NCI-H748 (cell line): ENCODE data around the gene POU2F1.

Source experiments
- DNase-seq: peaks from one replicate; lab custom pipeline; 2025; ENCODE audit not compliant: unreplicated experiment; lab: John Stamatoyannopoulos, UW

The POU2F1 gene

DNA sequence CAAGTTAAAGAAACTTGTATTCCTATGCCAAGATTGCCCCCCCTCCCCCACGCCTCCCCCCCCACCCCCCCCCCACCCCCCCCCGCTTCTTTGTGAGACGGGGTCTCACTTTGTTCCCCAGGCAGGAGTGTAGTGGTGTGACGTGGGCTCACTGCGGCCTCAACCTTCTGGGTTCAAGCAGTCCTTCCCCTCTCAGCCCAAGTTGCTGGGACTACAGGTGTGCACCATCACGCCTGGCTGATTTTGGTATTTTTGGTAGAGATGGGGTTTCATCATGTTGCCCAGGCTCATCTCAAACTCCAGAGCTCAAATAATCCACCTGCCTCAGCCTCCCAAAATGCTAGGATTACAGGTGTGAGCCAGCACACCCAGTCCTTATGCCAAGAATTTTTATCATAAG, 136.6 kb downstream of the POU2F1 start:
- no peak for DNase-seq

DNA sequence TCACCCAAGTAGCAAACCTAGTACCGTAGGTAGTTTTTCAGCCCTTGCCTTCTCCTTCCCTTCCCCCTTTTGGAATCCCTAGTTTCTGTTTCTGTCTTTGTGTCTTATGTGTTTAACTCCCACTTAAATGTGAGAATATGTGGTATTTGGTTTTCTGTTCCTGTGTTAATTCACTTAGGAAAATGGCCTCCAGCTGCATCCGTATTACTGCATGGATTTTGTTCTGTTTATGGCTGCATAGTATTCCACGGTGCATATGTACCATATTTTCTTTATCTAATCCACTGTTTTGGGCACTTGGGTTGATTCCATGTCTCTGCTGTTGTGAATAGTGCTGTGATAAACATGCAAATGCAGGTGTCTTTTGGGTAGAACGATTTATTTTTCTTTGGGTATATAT, 138.6 kb downstream of the POU2F1 start:
- DNase-seq, result no peak

DNA sequence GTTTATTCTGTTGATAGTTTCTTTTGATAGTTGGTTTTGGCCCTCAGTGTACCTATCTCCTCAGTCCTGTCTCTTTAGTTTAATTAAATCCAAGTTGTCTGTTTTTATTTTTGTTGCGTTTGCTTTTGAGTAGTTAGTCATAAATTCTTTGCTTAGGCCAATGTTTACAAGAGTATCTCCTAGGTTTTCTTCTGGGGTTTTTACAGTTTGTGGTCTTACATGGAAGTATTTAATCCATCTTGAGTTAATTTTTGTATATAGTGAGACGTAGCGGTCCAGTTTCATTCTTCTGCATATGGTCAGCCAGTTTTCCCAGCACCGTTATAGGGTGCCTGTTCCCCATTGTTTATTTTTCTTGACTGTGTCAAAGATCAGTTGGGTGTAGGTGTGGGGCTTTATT, 139.4 kb downstream of the POU2F1 start:
- no peak for DNase-seq

DNA sequence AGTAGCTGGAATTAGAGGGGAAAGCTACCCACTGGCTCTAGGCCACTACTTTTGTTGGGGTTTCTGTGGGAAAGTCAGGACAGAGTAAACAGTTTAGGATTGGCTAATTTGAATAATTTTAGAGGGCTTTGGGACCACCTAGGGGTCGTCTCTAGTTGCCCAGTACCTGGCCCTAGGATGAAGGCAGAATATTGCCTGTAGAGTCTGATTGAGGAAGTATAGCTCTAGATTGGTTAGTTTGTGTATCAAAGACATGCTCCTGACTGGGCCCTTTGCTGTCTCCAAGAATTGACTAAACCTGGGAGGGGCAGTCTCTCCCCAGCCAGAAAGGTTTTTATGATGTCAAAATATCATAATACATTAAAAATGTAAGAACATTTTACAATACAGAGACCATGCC, 142.0 kb downstream of the POU2F1 start:
- DNase-seq, result no peak

DNA sequence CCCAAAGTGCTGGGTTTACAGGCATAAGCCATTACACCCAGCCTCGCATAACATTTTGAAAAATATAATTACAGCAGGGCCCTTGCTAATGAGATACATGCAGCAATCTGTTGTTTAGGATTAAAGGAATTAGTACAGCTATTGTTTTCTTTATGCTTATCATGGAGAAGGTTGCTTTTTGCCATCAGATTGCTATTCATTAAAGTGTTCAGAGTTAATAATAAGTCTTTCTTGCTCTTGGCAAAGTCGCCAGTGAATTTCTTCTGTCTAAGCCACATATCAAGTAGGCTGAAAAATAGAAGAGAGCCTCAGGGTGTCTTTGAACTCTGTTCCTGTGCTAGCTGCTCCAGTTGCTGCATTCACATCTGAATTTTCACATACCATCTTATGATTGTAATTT, 144.1 kb downstream of the POU2F1 start:
- DNase-seq, result no peak

DNA sequence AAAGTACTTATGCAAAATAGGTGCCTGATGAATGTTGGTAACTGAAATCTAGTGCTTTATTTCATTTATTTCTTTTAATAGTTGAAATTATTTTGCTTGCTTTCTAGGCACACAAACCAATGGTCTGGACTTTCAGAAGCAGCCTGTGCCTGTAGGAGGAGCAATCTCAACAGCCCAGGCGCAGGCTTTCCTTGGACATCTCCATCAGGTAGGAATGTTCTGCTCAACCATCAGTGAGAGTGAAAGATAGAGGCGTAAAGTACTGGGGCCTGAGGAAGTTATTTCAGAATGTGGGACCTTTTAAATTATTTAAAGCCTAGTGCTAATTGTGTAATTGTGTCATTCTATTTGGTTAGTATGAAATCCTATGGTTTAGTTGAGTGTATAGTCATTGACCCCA, 144.7 kb downstream of the POU2F1 start:
- no peak for DNase-seq

DNA sequence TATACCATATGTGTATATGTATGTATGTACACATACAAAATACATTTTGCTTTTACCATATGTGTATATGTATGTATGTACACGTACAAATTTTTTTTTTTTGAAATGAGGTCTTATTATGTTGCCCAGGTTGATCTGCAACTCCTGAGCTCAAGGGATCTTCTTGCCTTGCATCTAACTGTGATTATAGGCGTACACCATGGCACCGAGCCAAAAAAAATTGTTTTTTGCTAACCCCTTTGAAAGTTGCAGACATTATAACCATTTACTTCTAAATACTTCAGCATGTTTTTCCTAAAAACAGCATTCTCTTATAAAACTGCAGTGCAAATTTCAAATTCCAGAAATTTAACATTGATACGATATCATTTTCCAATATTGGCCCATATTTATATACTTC, 147.0 kb downstream of the POU2F1 start:
- DNase-seq, result no peak

DNA sequence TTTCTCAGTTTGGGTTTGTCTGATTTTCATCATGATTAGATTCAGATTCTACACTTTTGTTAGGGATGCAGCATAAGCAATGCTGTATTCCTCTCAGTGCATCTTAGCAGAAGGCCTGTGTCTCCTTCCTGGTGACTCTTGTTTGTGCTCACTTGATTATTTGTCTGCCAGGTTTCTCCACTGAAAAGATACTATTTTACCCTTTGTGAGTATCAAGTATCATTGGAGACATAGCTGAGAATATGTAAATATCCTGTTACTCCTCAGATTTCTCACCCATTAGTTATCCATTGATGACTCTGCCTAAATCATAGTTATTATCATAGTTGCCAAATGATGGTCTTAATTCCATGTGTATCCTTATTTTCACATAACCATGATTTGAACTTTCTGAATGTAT, 148.5 kb downstream of the POU2F1 start:
- no peak for DNase-seq

DNA sequence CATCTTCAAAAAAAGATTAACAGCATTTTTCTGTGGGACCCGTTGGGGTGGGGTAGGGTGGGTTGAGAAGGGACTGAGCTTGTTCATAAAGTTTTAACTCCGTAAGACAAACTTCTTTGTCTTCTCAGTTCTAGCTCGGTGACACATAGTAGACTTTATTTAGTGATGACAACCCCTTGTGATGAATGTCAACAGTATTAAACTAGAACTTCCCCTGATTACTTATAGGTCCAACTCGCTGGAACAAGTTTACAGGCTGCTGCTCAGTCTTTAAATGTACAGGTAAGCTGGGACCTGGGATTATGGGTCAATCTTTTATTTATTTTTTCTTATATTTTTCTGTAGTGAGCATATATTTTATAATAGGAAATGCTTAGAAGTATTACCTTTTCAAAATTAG, 149.2 kb downstream of the POU2F1 start:
- DNase-seq, result no peak

DNA sequence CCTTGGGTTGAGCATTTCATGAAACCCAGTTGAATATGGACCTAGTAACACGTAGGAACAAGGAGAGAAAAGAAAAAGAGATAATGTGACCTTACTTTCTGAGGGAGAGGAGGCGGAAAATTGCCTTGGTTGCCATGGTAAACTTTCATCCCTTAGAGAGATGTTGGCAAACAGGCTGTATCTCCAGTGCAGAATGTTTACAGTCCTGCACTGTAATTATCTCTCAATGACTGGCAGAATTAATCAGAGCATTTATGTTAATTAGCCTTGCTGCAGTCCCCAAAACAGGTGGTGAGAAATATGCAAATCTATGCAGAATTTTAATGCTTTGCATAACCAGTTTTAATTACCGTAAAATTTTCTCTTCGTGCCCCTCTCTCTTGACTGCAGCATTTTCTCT, 150.3 kb downstream of the POU2F1 start:
- peak; percentile 84 for DNase-seq

DNA sequence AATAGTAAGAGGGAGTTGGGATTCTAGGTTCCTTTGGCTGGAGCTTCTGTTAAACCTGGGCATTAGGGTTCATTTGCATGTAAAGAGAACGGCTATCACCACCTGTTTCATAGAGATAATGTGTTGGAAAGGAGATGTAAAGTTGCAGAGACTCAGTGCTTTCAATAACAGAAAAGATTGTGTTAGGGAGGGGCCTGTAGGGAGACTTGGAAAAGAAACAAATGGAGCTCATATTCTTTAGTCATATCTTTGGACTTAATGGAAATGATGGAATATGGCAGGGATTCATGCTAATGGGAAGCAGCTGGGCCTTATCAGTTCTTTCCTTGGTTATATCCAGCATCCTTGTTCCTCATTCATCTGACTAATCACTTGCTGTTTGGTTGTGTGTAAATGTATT, 152.7 kb downstream of the POU2F1 start:
- no peak for DNase-seq

DNA sequence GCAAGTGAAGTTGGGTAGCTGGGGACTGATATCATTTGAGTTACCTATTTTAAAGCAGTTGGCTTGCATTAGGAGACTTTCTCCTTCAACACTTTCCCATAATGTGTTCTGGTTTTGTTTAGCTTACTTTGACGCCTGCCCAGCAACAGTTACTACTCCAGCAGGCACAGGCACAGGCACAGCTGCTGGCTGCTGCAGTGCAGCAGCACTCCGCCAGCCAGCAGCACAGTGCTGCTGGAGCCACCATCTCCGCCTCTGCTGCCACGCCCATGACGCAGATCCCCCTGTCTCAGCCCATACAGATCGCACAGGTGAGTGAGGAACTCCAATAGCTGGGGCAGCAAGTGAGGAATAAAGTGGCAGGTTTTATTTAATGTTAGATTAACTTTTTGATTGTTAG, 153.3 kb downstream of the POU2F1 start:
- peak; percentile 34 for DNase-seq

DNA sequence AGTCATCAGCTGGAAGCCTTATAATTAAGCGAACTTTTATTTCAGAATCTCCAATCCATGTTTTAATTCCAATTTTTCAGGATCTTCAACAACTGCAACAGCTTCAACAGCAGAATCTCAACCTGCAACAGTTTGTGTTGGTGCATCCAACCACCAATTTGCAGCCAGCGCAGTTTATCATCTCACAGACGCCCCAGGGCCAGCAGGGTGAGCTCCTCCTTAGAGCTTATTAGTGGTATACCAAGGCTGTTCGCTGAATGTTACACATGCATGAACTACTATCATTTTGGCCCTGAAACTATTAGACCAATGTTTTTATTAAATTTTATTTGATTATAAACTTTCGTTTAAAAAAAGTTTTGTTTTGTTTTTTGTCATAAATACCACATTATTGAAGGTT, 155.3 kb downstream of the POU2F1 start:
- DNase-seq, result no peak

DNA sequence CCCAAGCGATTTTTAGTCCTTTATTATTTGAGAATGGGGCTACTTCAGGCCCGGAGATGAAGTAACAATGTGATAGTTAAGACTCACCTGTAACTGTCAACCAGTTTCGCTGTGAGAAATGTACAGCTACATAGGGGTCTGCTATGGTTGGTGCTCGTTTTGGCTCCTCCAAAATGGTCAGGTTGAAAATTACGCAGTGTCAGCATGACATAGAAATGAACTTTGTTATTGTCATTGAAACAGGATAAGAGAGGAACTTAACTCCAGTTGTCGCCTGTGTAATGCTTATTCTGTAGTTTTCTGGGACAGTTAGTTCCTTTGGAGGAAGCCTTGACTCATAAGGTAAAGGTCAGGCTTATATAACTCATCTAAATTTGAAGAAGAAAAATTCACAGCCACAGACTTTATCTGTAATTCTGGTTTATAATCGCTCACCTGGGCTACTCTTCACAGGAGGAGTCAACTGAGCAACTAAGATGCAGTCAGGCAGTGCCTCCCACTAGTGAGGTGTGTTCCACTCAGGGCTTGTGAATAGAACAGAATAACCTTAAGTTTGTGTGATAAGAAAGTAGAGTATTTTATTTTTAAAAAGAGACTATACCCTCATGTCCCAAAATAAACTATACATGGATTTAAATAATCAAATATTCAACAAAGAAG, 166.7 kb downstream of the POU2F1 start:
- DNase-seq, result no peak

DNA sequence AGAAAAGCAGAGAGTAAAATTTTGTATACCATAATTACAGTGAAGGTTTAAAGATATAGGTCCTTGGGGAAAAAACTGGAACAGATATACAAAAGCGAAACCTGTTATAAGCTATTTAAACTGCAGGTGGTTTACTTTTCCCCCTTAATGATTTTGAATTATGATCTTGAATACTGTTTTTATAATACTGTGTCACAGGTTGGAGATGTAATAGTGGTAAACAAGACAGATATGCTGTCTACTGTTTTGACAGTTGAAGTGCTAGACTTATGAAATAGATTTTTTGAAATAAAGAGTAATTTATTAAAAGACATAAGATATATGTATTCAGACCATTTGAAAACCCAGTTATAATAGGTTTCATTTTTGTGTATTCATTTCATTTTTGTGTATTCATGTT, 168.3 kb downstream of the POU2F1 start:
- DNase-seq, result no peak

DNA sequence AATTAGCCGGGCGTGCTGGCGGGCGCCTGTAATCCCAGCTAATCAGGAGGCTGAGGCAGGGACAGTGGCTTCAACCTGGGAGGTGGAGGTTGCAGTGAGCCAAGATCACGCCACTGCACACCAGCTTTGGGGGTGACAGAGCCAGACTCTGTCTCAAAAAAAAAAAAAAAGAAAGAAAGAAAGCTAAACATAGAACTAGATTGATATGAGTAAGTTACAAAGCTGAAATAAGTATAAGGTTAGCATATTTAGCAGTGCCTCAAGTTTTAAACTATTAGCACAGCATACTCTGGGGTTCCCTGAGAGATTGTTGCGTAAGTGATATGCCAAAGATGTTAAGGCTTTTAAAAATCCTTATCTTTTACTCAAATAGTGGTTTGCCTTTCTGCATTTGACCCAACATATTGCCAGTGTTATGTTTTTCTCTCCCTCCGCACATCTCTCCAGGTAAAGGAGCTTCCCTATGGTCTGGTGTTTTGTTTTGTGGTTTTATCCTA, 171.6 kb downstream of the POU2F1 start:
- DNase-seq, result no peak

DNA sequence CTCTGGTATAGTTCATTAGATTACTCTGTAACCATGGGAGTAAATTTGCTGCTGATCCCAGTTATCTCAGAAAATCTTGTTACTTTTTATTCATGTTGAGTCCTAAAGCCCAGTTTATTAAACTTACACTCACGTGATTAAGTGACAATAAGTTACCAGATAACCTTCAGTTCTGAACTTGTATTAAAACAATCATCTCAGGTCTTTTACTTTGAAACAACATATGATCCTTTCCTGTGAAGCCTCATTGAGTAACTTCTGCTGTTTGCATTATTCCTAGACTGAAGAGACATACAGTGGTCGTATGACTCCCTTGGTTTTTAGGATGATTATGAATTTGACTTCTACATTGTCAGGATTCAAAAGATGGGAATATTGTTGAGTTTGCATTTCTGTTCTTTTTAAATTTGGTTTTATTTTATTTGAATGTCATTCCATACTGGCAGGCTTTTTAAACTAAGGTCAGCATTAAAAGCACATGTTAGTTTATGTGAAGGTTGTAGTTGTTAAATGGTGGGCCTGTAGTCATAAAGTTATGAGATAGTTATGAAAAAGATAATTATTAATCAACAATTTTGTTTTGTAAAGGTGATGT, 179.8 kb downstream of the POU2F1 start:
- DNase-seq, result no peak

DNA sequence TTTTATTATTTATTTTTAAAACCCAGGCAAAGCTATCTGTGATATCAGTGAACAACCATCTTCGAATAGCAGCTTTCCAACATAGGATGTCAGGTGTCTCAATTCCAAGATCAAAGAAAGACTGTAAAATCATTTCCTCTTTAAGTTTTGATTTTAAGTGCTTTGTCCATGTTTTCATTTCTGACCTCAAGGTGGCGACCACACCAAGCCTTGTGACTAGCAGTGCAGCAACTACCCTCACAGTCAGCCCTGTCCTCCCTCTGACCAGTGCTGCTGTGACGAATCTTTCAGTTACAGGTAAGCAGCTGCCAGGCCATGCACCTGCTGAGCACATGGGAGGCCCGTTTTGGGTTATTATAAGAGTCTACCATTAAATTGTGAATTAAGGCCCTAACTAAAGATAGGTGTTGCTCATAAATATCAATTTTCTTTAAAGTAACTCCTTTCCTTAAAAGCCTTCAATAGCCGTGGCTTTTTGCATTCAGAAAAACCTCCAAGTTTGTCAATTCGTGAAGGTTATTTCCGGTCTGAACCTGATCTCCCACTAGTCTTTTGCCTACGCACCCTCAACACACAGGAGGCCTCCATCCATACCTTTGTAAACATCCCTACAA, 180.7 kb downstream of the POU2F1 start:
- DNase-seq, result peak; percentile 51

DNA sequence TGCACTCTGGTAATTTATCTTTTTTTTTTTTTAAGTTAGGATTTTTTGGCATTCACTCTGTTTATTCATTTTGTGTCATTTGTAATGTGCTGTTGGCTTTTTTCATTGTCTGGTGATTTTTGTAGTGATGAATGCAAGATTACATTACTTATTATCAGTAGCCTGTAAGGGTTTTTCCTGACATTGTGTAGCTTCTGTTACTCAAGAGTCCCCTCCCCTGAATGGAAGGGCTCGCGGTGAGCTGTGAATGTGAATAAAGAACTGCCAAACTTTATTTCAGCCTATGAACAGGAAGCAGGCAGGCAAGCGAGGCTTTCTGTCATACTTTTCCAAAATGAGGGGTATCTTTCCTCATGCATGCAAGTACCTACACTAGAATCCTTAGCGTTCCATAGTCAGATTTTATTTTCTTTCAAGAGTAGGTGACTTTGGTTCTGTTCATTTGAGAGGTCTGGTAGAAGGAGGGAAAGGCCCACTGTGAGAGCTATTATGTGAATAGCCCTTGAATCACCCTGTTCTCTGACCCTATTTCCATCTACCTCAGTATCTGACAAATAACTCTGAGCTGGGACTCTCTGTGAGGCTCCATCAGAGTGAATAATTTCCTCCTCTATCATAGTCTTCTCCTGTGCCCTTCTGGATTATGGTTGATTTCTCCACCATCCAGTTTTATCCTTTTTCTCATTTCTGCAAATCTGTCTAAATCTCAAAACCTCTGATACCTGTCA, 183.6 kb downstream of the POU2F1 start:
- DNase-seq, result no peak

DNA sequence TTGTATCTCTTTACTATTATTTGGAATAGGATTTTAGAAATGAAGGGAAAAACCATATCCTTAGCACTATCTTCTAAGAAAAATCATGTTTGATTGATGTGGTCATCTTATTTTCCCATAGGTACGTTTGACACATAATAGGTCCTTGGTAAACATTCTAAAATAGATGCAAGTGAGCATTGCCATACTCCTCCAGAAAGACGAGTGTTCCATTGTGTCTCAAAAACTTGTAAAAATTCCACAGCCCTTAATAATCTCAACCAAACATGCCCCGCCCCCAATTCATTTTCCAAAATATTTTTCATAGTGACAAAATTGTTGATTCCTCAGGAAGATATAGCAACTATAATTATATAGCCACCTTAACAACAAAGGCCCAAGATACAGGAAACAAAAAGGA, 184.2 kb downstream of the POU2F1 start:
- DNase-seq, result no peak

DNA sequence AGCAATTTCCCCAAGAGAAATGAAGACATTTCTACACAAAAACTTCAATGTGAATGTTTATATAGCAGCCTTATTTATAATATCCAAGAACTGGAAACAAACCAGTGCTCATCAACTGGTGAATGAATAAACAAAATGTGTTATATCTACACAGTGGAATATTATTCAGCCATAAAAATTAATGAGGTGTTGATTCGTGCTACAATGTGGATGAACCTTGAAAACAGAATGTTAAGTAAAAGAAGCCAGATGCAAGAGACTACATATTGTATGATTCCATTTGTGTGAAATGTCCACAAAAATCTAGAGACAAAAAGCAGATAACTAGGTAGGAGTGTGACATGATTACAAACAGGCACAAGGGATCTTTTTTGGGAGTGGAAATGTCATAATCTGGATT, 187.7 kb downstream of the POU2F1 start:
- no peak for DNase-seq

DNA sequence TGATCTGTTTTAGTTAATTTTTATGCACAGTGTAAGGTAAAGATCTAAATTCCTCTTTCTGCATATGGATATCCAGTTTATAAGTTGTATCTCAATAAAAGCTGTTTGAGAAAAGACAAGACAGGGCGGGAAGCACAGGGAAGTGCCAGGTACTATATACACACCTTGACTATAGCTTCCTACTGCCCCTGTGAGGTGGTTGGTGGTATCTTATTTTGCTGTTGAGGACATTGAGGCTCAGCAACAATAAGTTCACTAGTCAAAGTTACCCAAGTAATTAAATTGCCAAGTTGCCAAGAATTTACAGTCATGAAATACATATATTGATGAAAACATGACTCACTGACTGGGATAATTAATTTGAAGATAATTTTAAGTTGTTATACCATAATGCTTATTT, 188.5 kb downstream of the POU2F1 start:
- DNase-seq, result peak; percentile 21
